GM18520 (cell line): Measurements from ENCODE around the gene MACF1.
A peak's percentile ranks its signal among the peaks of the same experiment; 100 is the strongest.
"Not testable (repeated sequence)": the region's sequence is repeated elsewhere in the genome, so short reads cannot be mapped to it uniquely, and the experiment has no call there.

Source experiments
- ATAC-seq: cut with Tn5 transposase; IDR thresholded peaks from one replicate; pipeline ENCODE4 v1.9.1; 2021; ENCODE audit not compliant: unreplicated experiment

MACF1 gene

GRCh38 chr1:39508857-39509305 is 304.4 kb downstream of the MACF1 start:
- ATAC-seq, result no peak

- ATAC-seq, result no peak
Observed at GRCh38 chr1:39509360-39510009, 305.0 kb downstream of the MACF1 start.

- not testable (repeated sequence) for ATAC-seq
Observed at GRCh38 chr1:39510570-39511186, 306.2 kb downstream of the MACF1 start.

- not testable (repeated sequence) for ATAC-seq
Observed at GRCh38 chr1:39511477-39511876, 307.0 kb downstream of the MACF1 start.

GRCh38 chr1:39512234-39512847 is 307.8 kb downstream of the MACF1 start:
- ATAC-seq, result not testable (repeated sequence)

- not testable (repeated sequence) for ATAC-seq
Observed at GRCh38 chr1:39514710-39515124, 310.2 kb downstream of the MACF1 start.

GRCh38 chr1:39515131-39516086 is 310.9 kb downstream of the MACF1 start:
- ATAC-seq, result not testable (repeated sequence)

- not testable (repeated sequence) for ATAC-seq
Observed at GRCh38 chr1:39516841-39517240, 312.3 kb downstream of the MACF1 start.

GRCh38 chr1:39517936-39518335 is 313.4 kb downstream of the MACF1 start:
- ATAC-seq, result not testable (repeated sequence)

- ATAC-seq, result not testable (repeated sequence)
Observed at GRCh38 chr1:39519376-39519775, 314.9 kb downstream of the MACF1 start.

- not testable (repeated sequence) for ATAC-seq
Observed at GRCh38 chr1:39522221-39522620, 317.7 kb downstream of the MACF1 start.

GRCh38 chr1:39522661-39523567 is 318.4 kb downstream of the MACF1 start:
- ATAC-seq, result no peak

- ATAC-seq, result no peak
Observed at GRCh38 chr1:39524171-39524570, 319.7 kb downstream of the MACF1 start.

GRCh38 chr1:39524591-39525365 is 320.3 kb downstream of the MACF1 start:
- ATAC-seq, result no peak

- ATAC-seq, result peak; percentile 96
Observed at GRCh38 chr1:39525366-39526165, 321.1 kb downstream of the MACF1 start.

- ATAC-seq, result no peak
Observed at GRCh38 chr1:39526466-39527189, 322.1 kb downstream of the MACF1 start.

- not testable (repeated sequence) for ATAC-seq
Observed at GRCh38 chr1:39527190-39527579, 322.7 kb downstream of the MACF1 start.

- ATAC-seq, result no peak
Observed at GRCh38 chr1:39528082-39528481, 323.6 kb downstream of the MACF1 start.
